Neural cell (in vitro differentiated cells): ENCODE data around the gene SUSD3. TPM values are rescaled to one million over a fixed set of nuclear protein-coding genes. Genes with fewer than 3 reads are reported as not detected.
A peak's percentile ranks its signal among the peaks of the same experiment; 100 is the strongest.

Source experiments
- H2AFZ ChIP-seq: fragments of 200-600, 300-800 bp; sonication (generic), shearing (Covaris generic); 2 replicates; pipeline ENCODE4 v1.6.0; 2014; ENCODE audit warnings: low read depth, mild to moderate bottlenecking, antibody characterized with exemption, low read length, moderate library complexity
- H3F3A ChIP-seq: fragments of 200-600 bp; shearing (Covaris generic); 2 replicates; pipeline ENCODE4 v1.6.1; 2016; ENCODE audit warnings: mild to moderate bottlenecking, moderate library complexity, mixed read lengths, antibody characterized with exemption, low read length; ENCODE audit not compliant: insufficient read depth, poor library complexity, severe bottlenecking
- H3K27ac ChIP-seq: fragments of 200-600, 300-800 bp; sonication (generic), shearing (Covaris generic); 2 replicates; pipeline ENCODE4 v1.5.1; 2014; ENCODE audit warnings: mild to moderate bottlenecking, low read length, moderate library complexity
- H3K27me3 ChIP-seq: fragments of 300-800, 200-600 bp; sonication (generic), shearing (Covaris generic); 2 replicates; pipeline ENCODE4 v1.6.0; 2014; ENCODE audit warnings: mild to moderate bottlenecking, low read depth, low read length, moderate library complexity; ENCODE audit not compliant: insufficient read depth
- H3K36me3 ChIP-seq: fragments of 300-800, 200-600 bp; sonication (generic), shearing (Covaris generic); 2 replicates; pipeline ENCODE4 v1.5.1; 2014; ENCODE audit warnings: mild to moderate bottlenecking, antibody characterized with exemption, low read length, moderate library complexity; ENCODE audit not compliant: insufficient read depth
- H3K4me2 ChIP-seq: fragments of 300-800, 200-600 bp; sonication (generic), shearing (Covaris generic); 2 replicates; pipeline ENCODE4 v1.6.0; 2014; ENCODE audit warnings: mild to moderate bottlenecking, low read length
- H3K4me3 ChIP-seq: fragments of 300-800, 200-600 bp; sonication (generic), shearing (Covaris generic); 2 replicates; pipeline ENCODE4 v1.5.1; 2014; ENCODE audit warnings: mild to moderate bottlenecking, low read length, moderate library complexity
- H3K79me2 ChIP-seq: fragments of 200-600 bp; shearing (Covaris generic); replicated peaks from 2 replicates; pipeline ENCODE4 v1.6.0; 2014; ENCODE audit warnings: mild to moderate bottlenecking, low read length, moderate library complexity; ENCODE audit not compliant: insufficient read depth
- H3K9ac ChIP-seq: fragments of 300-800, 200-600 bp; sonication (generic), shearing (Covaris generic); 2 replicates; pipeline ENCODE4 v1.6.1; 2016; ENCODE audit warnings: mild to moderate bottlenecking, low read length, mixed read lengths
- H3K9me2 ChIP-seq: fragments of 200-600 bp; shearing (Covaris generic); 2 replicates; pipeline ENCODE4 v1.6.1; 2016; ENCODE audit warnings: mild to moderate bottlenecking, low read length, mixed read lengths; ENCODE audit not compliant: insufficient read depth
- H3K9me3 ChIP-seq: fragments of 200-600, 300-800 bp; sonication (generic), shearing (Covaris generic); 2 replicates; pipeline ENCODE4 v1.6.1; 2016; ENCODE audit warnings: mild to moderate bottlenecking, mixed run types, low read length, moderate library complexity, mixed read lengths
- H4K20me1 ChIP-seq: fragments of 200-600 bp; shearing (Covaris generic); 2 replicates; pipeline ENCODE4 v1.6.1; 2016; ENCODE audit warnings: mild to moderate bottlenecking, mixed run types; ENCODE audit not compliant: insufficient read depth
- EP300 ChIP-seq: fragments of 450-650 bp; conservative IDR thresholded peaks from 2 replicates; pipeline ENCODE4 v1.6.1; 2014; ENCODE audit warnings: antibody characterized with exemption, mild to moderate bottlenecking, moderate library complexity; ENCODE audit not compliant: poor library complexity, severe bottlenecking
- EZH2 ChIP-seq: fragments of 200-600, 300-800 bp; shearing (Covaris generic), sonication (generic); IDR thresholded peaks from 2 replicates; pipeline ENCODE4 v1.6.1; 2014; ENCODE audit warnings: antibody characterized with exemption, low read length, borderline replicate concordance, mild to moderate bottlenecking; ENCODE audit not compliant: insufficient read depth, poor library complexity, severe bottlenecking
- MXI1 ChIP-seq: fragments of 450-650 bp; conservative IDR thresholded peaks from 2 replicates; pipeline ENCODE4 v1.6.1; 2014; ENCODE audit warnings: antibody characterized with exemption, mild to moderate bottlenecking; ENCODE audit not compliant: poor library complexity, severe bottlenecking
- POLR2AphosphoS5 ChIP-seq: IDR thresholded peaks from 2 replicates; pipeline ENCODE4 v1.6.1; 2012
- RAD21 ChIP-seq: fragments of 450-650 bp; conservative IDR thresholded peaks from 2 replicates; pipeline ENCODE4 v1.6.1; 2014; ENCODE audit warnings: antibody characterized with exemption, mild to moderate bottlenecking, moderate library complexity
- SMC3 ChIP-seq: fragments of 450-650 bp; conservative IDR thresholded peaks from 2 replicates; pipeline ENCODE4 v1.6.1; 2014; ENCODE audit warnings: antibody characterized with exemption, mild to moderate bottlenecking, moderate library complexity; ENCODE audit not compliant: poor library complexity
- TAF1 ChIP-seq: IDR thresholded peaks from 2 replicates; pipeline ENCODE4 v1.6.1; 2012; ENCODE audit warnings: low read depth
- polyA plus RNA-seq: library from polyadenylated mRNA; depleted of rRNA; stranded (reverse); fragments of >200 nt; gene quantifications from 2 replicates; pipeline ENCODE4 v1.2.3, GENCODE V29; 2014
- TF ChIP-seq, protein P1 (sequence below): IDR thresholded peaks from 2 replicates; pipeline ENCODE4 v1.6.1; 2012; ENCODE audit warnings: borderline replicate concordance
- TF ChIP-seq, protein P2 (sequence below): fragments of 450-650 bp; IDR thresholded peaks from 2 replicates; pipeline ENCODE4 v1.5.1; 2014; ENCODE audit warnings: antibody characterized with exemption, mild to moderate bottlenecking, moderate library complexity; ENCODE audit not compliant: poor library complexity, severe bottlenecking

SUSD3 gene
- polyA plus RNA-seq, 1 donor from 2014 or later: not detected

DNA sequence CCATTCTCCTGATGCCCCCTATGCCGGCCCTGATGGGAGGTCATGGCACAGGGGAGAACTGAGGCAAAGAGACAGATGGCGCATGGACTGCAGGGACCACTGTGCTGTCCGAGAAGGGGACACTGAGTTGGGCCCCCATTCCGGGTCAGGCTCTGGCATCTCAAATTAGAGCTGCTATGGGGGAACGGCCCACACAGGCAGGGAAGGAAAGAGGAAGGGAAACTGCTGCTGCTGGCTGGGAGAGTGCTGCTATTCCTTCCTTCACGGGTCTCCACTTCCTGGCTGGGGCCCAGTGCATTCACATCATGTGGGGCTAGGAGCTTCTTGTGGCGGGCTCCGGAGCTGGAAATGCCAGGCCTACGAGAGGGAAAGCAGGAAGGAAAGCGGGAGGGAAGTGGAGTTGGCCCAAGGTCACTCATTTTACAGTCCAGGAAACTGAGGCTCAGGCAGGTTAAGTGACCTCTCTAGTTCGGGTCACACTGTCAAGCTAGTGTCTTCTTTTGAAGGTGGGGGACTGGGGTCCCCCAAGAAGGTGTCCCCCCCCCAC, 36.2 kb downstream of the SUSD3 start:
- no peaks in the 10 kb centered on the region for H3K79me2 ChIP-seq

DNA sequence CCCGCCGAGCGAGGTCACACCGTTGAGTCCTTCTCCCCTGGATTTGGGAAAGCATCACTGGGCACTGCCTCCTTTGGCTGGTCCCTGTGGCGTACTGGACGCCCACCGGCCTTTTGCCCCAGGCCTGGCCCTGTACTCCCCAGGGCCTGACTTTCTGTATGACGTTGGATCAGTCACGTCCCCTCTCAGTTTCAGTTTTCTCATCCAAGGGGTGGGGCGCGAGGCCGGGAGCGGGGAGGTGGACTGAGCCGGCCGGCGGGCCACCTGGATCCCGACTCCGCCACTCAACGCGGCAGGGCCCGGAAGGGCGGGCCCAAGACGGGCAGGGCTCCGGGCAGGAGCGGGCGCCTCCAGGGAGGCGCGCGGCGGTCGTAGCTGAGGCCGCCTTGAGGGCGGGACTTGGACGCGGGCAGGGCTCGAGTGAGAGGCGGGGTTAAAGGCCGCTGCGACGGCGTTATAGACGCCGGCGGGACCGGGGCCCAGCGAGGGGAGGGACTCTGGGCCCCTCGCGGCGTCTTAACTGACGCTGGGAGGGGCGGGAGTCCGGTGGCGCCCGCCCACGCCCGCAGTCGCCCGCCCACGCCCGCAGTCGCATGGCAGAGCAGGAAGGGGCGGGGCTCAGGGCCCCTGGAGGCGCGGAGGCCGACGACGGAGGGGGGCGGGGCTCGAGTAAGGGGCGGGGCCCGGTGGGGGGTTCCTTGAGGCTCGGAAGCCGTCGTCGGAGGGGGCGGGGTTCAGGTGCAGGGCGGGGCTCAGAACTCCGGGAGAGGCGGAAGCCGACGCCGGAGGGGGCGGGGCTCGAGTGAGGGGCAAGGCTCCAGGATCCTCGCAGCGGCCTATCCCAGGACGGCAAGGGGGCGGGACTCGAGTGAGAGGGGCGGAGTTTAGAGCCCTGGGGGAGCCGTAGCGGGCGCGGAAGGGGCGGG, 37.0 kb downstream of the SUSD3 start:
- H3K9me3 ChIP-seq: no peaks in the 10 kb centered on the region
- peak overlapping the region; percentile 27 for H2AFZ ChIP-seq
- H3F3A ChIP-seq: no peaks in the 10 kb centered on the region
- no peaks in the 10 kb centered on the region for H3K9me2 ChIP-seq
- no peaks in the 10 kb centered on the region for H3K36me3 ChIP-seq
- peak overlapping the region; percentile 96 for H3K4me3 ChIP-seq
- TF ChIP-seq EZH2 (no peak), MXI1 (peak; percentile 9)
- H3K79me2 ChIP-seq: peaks cover 1% of the 10 kb centered on the region
- H4K20me1 ChIP-seq: no peaks in the 10 kb centered on the region
- no peaks in the 10 kb centered on the region for H3K27me3 ChIP-seq
- peak overlapping the region; percentile 70 for H3K9ac ChIP-seq
- no peak overlapping the region for H3K4me2 ChIP-seq
- no peak overlapping the region for H3K27ac ChIP-seq

More for the DNA sequence above, 36.2 kb downstream of the SUSD3 start:
- Histone ChIP-seq H2AFZ (no peak overlapping the region), H3K4me3 (peak overlapping the region; percentile 96), H3K4me2 (no peak overlapping the region), H3K27ac (no peak overlapping the region), H3F3A (no peaks in the 10 kb centered on the region), H3K9me3 (no peaks in the 10 kb centered on the region), H3K27me3 (no peaks in the 10 kb centered on the region), H4K20me1 (no peaks in the 10 kb centered on the region), H3K36me3 (no peaks in the 10 kb centered on the region), H3K9ac (no peak overlapping the region), H3K9me2 (no peaks in the 10 kb centered on the region)
- TF ChIP-seq RAD21 (no peak), SMC3 (no peak), MXI1 (no peak), EP300 (no peak), TAF1 (no peak), EZH2 (no peak), POLR2AphosphoS5 (no peak)
- TF ChIP-seq, protein P1, sequence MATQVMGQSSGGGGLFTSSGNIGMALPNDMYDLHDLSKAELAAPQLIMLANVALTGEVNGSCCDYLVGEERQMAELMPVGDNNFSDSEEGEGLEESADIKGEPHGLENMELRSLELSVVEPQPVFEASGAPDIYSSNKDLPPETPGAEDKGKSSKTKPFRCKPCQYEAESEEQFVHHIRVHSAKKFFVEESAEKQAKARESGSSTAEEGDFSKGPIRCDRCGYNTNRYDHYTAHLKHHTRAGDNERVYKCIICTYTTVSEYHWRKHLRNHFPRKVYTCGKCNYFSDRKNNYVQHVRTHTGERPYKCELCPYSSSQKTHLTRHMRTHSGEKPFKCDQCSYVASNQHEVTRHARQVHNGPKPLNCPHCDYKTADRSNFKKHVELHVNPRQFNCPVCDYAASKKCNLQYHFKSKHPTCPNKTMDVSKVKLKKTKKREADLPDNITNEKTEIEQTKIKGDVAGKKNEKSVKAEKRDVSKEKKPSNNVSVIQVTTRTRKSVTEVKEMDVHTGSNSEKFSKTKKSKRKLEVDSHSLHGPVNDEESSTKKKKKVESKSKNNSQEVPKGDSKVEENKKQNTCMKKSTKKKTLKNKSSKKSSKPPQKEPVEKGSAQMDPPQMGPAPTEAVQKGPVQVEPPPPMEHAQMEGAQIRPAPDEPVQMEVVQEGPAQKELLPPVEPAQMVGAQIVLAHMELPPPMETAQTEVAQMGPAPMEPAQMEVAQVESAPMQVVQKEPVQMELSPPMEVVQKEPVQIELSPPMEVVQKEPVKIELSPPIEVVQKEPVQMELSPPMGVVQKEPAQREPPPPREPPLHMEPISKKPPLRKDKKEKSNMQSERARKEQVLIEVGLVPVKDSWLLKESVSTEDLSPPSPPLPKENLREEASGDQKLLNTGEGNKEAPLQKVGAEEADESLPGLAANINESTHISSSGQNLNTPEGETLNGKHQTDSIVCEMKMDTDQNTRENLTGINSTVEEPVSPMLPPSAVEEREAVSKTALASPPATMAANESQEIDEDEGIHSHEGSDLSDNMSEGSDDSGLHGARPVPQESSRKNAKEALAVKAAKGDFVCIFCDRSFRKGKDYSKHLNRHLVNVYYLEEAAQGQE: no peak
- TF ChIP-seq, protein P2, sequence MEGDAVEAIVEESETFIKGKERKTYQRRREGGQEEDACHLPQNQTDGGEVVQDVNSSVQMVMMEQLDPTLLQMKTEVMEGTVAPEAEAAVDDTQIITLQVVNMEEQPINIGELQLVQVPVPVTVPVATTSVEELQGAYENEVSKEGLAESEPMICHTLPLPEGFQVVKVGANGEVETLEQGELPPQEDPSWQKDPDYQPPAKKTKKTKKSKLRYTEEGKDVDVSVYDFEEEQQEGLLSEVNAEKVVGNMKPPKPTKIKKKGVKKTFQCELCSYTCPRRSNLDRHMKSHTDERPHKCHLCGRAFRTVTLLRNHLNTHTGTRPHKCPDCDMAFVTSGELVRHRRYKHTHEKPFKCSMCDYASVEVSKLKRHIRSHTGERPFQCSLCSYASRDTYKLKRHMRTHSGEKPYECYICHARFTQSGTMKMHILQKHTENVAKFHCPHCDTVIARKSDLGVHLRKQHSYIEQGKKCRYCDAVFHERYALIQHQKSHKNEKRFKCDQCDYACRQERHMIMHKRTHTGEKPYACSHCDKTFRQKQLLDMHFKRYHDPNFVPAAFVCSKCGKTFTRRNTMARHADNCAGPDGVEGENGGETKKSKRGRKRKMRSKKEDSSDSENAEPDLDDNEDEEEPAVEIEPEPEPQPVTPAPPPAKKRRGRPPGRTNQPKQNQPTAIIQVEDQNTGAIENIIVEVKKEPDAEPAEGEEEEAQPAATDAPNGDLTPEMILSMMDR: no peak
